HepG2 (cell line): Measurements from ENCODE around the gene DYNLL2. TPM values are rescaled to one million over a fixed set of nuclear protein-coding genes. Genes with fewer than 3 reads are reported as not detected.

Source experiments
- ETS1 ChIP-seq: sonication (generic); formaldehyde crosslinking; IDR thresholded peaks from 2 replicates; pipeline ENCODE4 v1.4.0; 2020; ENCODE audit warnings: missing genetic modification reagents
- HDAC1 ChIP-seq: sonication (generic); formaldehyde crosslinking; IDR thresholded peaks from 2 replicates; pipeline ENCODE4 v1.5.1; 2020; ENCODE audit warnings: mild to moderate bottlenecking, missing genetic modification reagents
- KDM5A ChIP-seq: fragments of 200-600 bp; sonication (generic); IDR thresholded peaks from 2 replicates; pipeline ENCODE4 v1.7.0; 2018; ENCODE audit warnings: antibody characterized with exemption, mild to moderate bottlenecking, low read length, borderline replicate concordance
- MEIS2 ChIP-seq: sonication (generic); formaldehyde crosslinking; IDR thresholded peaks from 2 replicates; pipeline ENCODE4 v1.9.0; 2021; ENCODE audit warnings: mild to moderate bottlenecking, missing genetic modification reagents
- NCOA1 ChIP-seq: sonication (generic); formaldehyde crosslinking; IDR thresholded peaks from 2 replicates; pipeline ENCODE4 v1.9.0; 2021; ENCODE audit warnings: missing genetic modification reagents
- PRDM15 ChIP-seq: sonication (generic); formaldehyde crosslinking; IDR thresholded peaks from 2 replicates; pipeline ENCODE4 v1.4.0; 2020; ENCODE audit warnings: missing genetic modification reagents
- RELA ChIP-seq: sonication (generic); formaldehyde crosslinking; IDR thresholded peaks from 2 replicates; pipeline ENCODE4 v1.4.0; 2020; ENCODE audit warnings: missing genetic modification reagents
- RNF2 ChIP-seq: fragments of 450-650 bp; conservative IDR thresholded peaks from 2 replicates; pipeline ENCODE4 v1.6.1; 2016; ENCODE audit warnings: low read depth
- THRA ChIP-seq: sonication (generic); formaldehyde crosslinking; IDR thresholded peaks from 2 replicates; pipeline ENCODE4 v1.4.0; 2020; ENCODE audit warnings: missing genetic modification reagents, borderline replicate concordance
- TMF1 ChIP-seq: sonication (generic); formaldehyde crosslinking; IDR thresholded peaks from 2 replicates; pipeline ENCODE4 v1.8.1; 2022; ENCODE audit warnings: low read depth, missing genetic modification reagents
- WIZ ChIP-seq: sonication (generic); formaldehyde crosslinking; IDR thresholded peaks from 2 replicates; pipeline ENCODE4 v1.5.1; 2020; ENCODE audit warnings: mild to moderate bottlenecking, missing genetic modification reagents
- ZBTB44 ChIP-seq: sonication (generic); formaldehyde crosslinking; IDR thresholded peaks from 2 replicates; pipeline ENCODE4 v1.4.0; 2020; ENCODE audit warnings: missing genetic modification reagents
- ZNF550 ChIP-seq: sonication (generic); formaldehyde crosslinking; IDR thresholded peaks from 2 replicates; pipeline ENCODE4 v1.4.0; 2020; ENCODE audit warnings: mild to moderate bottlenecking, missing genetic modification reagents, borderline replicate concordance
- ZNF552 ChIP-seq: sonication (generic); formaldehyde crosslinking; IDR thresholded peaks from 2 replicates; pipeline ENCODE4 v1.9.0; 2022; ENCODE audit warnings: missing genetic modification reagents, mild to moderate bottlenecking, borderline replicate concordance
- ZNF639 ChIP-seq: conservative IDR thresholded peaks from 2 replicates; pipeline ENCODE4 v1.6.1; 2018; ENCODE audit warnings: missing genetic modification reagents
- polyA plus RNA-seq, 8 experiments: library from polyadenylated mRNA; depleted of rRNA in 3 of 8; stranded (reverse) in 7 of 8; unstranded in 1 of 8; fragments of >200 nt; fragmentation: Illumina TruSeq in 4 of 8; extraction: Trizol in 4 of 8; gene quantifications; 2 replicates each; pipeline versions ENCODE4 v1.2.1 to v1.2.3, GENCODE V29; 2011 to 2016; ENCODE audit warnings: low read depth in 4 of 8, missing spikeins in 1 of 8, mixed read lengths in 1 of 8; ENCODE audit not compliant: insufficient read depth in 1 of 8
- total RNA-seq, 5 experiments: library from RNA; depleted of rRNA; stranded (reverse); fragments of >200 nt; fragmentation: Illumina TruSeq; extraction: Trizol; gene quantifications; 2 replicates each; pipeline ENCODE4 v1.2.3, GENCODE V29; 2016; ENCODE audit warnings: low read depth in 1 of 5
- TF ChIP-seq, protein P1 (sequence below): IDR thresholded peaks from 2 replicates; pipeline ENCODE4 v1.6.1; 2016; ENCODE audit warnings: missing biosample characterization, missing genetic modification reagents, low read depth
- TF ChIP-seq, protein P2 (sequence below): sonication (generic); formaldehyde crosslinking; IDR thresholded peaks from 2 replicates; pipeline ENCODE4 v1.8.1; 2022; ENCODE audit warnings: mild to moderate bottlenecking, missing genetic modification reagents

DYNLL2 gene
- total and polyA plus RNA-seq, 2 of the 13 experiments (the other 11 are each of a cell fraction or from before 2014, with no cell fraction given) = 9.5 to 29.0 TPM

DNA sequence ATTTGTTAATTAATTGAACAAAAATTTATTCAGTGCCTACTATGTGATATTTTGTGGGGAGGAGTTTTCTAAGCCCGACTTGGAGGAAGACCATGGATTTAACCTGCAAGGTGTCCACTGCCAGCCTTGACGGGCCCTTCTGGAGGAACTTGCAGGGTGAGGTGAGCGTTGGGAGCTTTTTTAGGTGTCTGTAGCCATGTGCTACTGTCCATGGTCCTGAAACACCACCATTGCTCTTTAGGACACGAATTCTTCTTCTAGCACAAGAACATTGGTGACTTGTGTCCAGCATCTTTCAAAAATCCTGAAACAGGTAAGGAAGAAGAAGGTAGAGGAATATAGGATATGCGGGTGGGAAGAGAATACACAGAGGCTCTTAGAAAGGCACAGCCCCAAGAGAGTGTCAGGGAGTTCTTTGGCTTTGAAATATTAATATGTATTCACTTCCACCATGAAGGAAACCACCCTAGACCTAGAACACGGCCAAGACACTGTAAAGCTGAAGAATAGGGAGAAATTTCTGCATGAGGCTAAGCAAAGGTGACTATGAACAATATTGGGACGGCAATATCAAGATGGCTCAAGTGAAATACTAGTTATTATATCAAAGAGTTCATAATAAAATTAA is 37.1 kb downstream of the DYNLL2 start (continued):
- peak; percentile 75; the same call in 1 of the 2 replicates for TF ChIP-seq THRA
- no peak for TF ChIP-seq KDM5A
- 0 out of 2 replicates have a peak, but pooled peaks have one; percentile 43 for TF ChIP-seq TMF1 (CRISPR knock-in tag)
- no peak for TF ChIP-seq PRDM15 (CRISPR knock-in tag)
- TF ChIP-seq ZNF552 (CRISPR knock-in tag) = no peak
- TF ChIP-seq MEIS2 (CRISPR knock-in tag) = no peak
- no peak for TF ChIP-seq ETS1 (CRISPR knock-in tag)
- TF ChIP-seq RNF2 = no peak
- 0 out of 2 replicates have a peak, but pooled peaks have one; percentile 46 for TF ChIP-seq ZNF639 (CRISPR knock-in tag)
- TF ChIP-seq WIZ (CRISPR knock-in tag) = peak; percentile 95
- no peak for TF ChIP-seq NCOA1 (CRISPR knock-in tag)
- TF ChIP-seq RELA (CRISPR knock-in tag) = no peak
- peak; percentile 98 for TF ChIP-seq ZBTB44 (CRISPR knock-in tag)
- TF ChIP-seq, protein P1, sequence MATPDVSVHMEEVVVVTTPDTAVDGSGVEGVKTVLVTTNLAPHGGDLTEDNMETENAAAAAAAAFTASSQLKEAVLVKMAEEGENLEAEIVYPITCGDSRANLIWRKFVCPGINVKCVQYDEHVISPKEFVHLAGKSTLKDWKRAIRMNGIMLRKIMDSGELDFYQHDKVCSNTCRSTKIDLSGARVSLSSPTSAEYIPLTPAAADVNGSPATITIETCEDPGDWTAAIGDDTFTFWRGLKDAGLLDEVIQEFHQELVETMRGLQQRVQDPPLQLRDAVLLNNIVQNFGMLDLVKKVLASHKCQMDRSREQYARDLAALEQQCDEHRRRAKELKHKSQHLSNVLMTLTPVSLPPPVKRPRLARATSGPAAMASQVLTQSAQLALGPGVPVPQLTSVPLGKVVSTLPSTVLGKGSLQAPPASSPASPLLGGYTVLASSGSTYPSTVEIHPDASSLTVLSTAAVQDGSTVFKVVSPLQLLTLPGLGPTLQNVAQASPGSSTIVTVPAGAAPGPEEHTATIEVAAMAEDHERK (CRISPR knock-in tag) = no peak
- TF ChIP-seq, protein P2, sequence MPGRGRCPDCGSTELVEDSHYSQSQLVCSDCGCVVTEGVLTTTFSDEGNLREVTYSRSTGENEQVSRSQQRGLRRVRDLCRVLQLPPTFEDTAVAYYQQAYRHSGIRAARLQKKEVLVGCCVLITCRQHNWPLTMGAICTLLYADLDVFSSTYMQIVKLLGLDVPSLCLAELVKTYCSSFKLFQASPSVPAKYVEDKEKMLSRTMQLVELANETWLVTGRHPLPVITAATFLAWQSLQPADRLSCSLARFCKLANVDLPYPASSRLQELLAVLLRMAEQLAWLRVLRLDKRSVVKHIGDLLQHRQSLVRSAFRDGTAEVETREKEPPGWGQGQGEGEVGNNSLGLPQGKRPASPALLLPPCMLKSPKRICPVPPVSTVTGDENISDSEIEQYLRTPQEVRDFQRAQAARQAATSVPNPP (CRISPR knock-in tag) = no peak
- TF ChIP-seq ZNF550 (CRISPR knock-in tag) = no peak
- TF ChIP-seq HDAC1 (CRISPR knock-in tag) = peak; percentile 45; the same call in 1 of the 2 replicates
